Measurements from ENCODE around the gene CLSTN2. TPM values are rescaled to one million over a fixed set of nuclear protein-coding genes. Genes with fewer than 3 reads are reported as not detected.

The CLSTN2 gene
- total RNA-seq, 1 experiment from 2014 or later, result not detected

GRCh38 chr3:140375002-140375401 is 440.0 kb downstream of the CLSTN2 start:
- Histone ChIP-seq H3K4me3 (ENCODE audit: low read length) (no peak overlapping the region), H3K36me3 (ENCODE audit: low read depth, low read length) (no peaks in the 10 kb centered on the region), H3F3A (ENCODE audit: low read length, unreplicated experiment) (no peaks in the 10 kb centered on the region), H3K4me2 (ENCODE audit: low read length) (no peak overlapping the region), H3K27ac (ENCODE audit: low read length) (no peak overlapping the region), H3K79me2 (ENCODE audit: low read length) (no peaks in the 10 kb centered on the region), H3K9me3 (ENCODE audit: low read length) (no peaks in the 10 kb centered on the region), H3K4me1 (ENCODE audit: insufficient read depth, low read length) (no peaks in the 10 kb centered on the region), H3K9me2 (replicated peaks; ENCODE audit: low read length) (no peaks in the 10 kb centered on the region), H3K9ac (ENCODE audit: low read length) (no peak overlapping the region), H2AFZ (ENCODE audit: low read length) (no peak overlapping the region), H3K27me3 (ENCODE audit: low read length) (no peaks in the 10 kb centered on the region), H4K20me1 (ENCODE audit: low read length) (no peaks in the 10 kb centered on the region)
- ATAC-seq, result no peak
- ChIA-PET CTCF (no interaction called here), POLR2A (ENCODE audit: unreplicated experiment) (no interaction called here)
- no peak for TF ChIP-seq CTCF (conservative IDR thresholded peaks at IDR 0.05; ENCODE audit: low read depth, low read length)
- TF ChIP-seq EZH2phosphoT487 (IDR thresholded peaks at IDR 0.05; ENCODE audit: borderline replicate concordance, low read length), result no peak
- TF ChIP-seq EZH2 (IDR thresholded peaks at IDR 0.05; ENCODE audit: low read length, unreplicated experiment), result no peak
- BruUV-seq (replicated peaks), result no TSS peak
- intact Hi-C loops (cut with micrococcal nuclease), result no loop called here
- no peak for DNase-seq

DNA sequence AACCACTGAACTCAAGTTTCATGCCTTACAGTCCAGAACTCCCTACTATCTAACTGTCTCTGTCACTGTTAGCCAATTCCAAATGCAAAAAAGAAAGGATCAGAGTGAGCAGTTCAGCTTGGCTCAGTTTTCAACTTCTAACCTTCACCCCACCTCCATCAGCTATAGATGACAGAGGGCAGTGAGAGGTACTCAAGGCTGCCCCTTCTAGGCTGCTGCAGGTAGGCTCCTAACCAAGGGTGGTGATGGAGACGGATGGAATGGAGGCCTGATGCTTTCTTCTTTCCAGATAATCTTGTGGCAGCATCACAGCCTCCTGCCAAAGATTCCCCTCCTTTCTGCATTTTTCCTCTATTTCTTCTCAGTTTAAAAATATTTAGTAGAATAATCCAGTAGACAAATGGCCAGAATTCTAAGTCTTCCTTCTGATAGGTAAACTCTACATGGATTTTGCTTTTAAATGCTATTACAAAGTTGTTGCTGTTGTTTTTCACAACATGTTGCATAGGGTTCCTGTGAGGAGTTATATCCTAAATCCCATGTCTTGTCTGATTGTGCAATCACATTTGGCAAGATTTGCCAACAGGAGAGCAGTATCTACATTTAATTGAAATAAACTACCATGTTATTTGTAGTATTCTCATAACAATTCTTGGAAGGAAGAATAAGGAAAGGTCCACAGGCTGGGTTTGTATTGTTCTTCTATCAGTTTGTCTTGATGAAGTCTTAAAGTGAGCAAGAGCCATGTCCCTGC is 441.3 kb downstream of the CLSTN2 start:
- TF ChIP-seq CTCF (conservative IDR thresholded peaks at IDR 0.05; ENCODE audit: low read depth, low read length) (no peak), EZH2phosphoT487 (IDR thresholded peaks at IDR 0.05; ENCODE audit: borderline replicate concordance, low read length) (no peak), EZH2 (IDR thresholded peaks at IDR 0.05; ENCODE audit: low read length, unreplicated experiment) (no peak)

GRCh38 chr3:140377644-140378043 is 442.7 kb downstream of the CLSTN2 start:
- H3K4me3 ChIP-seq (ENCODE audit: low read length), result no peak overlapping the region
- H3F3A ChIP-seq (ENCODE audit: low read length, unreplicated experiment), result no peaks in the 10 kb centered on the region
- H3K4me2 ChIP-seq (ENCODE audit: low read length), result no peak overlapping the region
- H3K9me3 ChIP-seq (ENCODE audit: low read length), result no peaks in the 10 kb centered on the region
- no peak overlapping the region for H3K9ac ChIP-seq (ENCODE audit: low read length)
- no peak overlapping the region for H2AFZ ChIP-seq (ENCODE audit: low read length)
- no peaks in the 10 kb centered on the region for H4K20me1 ChIP-seq (ENCODE audit: low read length)
- POLR2A ChIA-PET (ENCODE audit: unreplicated experiment), result no interaction called here
- no peak for TF ChIP-seq EZH2 (IDR thresholded peaks at IDR 0.05; ENCODE audit: low read length, unreplicated experiment)
- TF ChIP-seq CTCF (conservative IDR thresholded peaks at IDR 0.05; ENCODE audit: low read depth, low read length), result no peak
- no peak for TF ChIP-seq EZH2phosphoT487 (IDR thresholded peaks at IDR 0.05; ENCODE audit: borderline replicate concordance, low read length)
- H3K4me1 ChIP-seq (ENCODE audit: insufficient read depth, low read length), result no peaks in the 10 kb centered on the region
- intact Hi-C loops (cut with micrococcal nuclease), result no loop called here
- H3K27me3 ChIP-seq (ENCODE audit: low read length), result no peaks in the 10 kb centered on the region
- no peaks in the 10 kb centered on the region for H3K79me2 ChIP-seq (ENCODE audit: low read length)
- no peaks in the 10 kb centered on the region for H3K36me3 ChIP-seq (ENCODE audit: low read depth, low read length)
- no TSS peak for BruUV-seq (replicated peaks)
- DNase-seq (no peak), ATAC-seq (no peak)
- CTCF ChIA-PET, result no interaction called here
- no peak overlapping the region for H3K27ac ChIP-seq (ENCODE audit: low read length)
- no peaks in the 10 kb centered on the region for H3K9me2 ChIP-seq (replicated peaks; ENCODE audit: low read length)

More for the DNA sequence above, 441.3 kb downstream of the CLSTN2 start:
- Histone ChIP-seq H3K9ac (ENCODE audit: low read length) (no peak overlapping the region), H4K20me1 (ENCODE audit: low read length) (no peaks in the 10 kb centered on the region), H3K9me3 (ENCODE audit: low read length) (no peaks in the 10 kb centered on the region), H3K27me3 (ENCODE audit: low read length) (no peaks in the 10 kb centered on the region), H2AFZ (ENCODE audit: low read length) (no peak overlapping the region), H3K79me2 (ENCODE audit: low read length) (no peaks in the 10 kb centered on the region), H3K4me1 (ENCODE audit: insufficient read depth, low read length) (no peaks in the 10 kb centered on the region), H3F3A (ENCODE audit: low read length, unreplicated experiment) (no peaks in the 10 kb centered on the region), H3K36me3 (ENCODE audit: low read depth, low read length) (no peaks in the 10 kb centered on the region), H3K9me2 (replicated peaks; ENCODE audit: low read length) (no peaks in the 10 kb centered on the region), H3K4me3 (ENCODE audit: low read length) (no peak overlapping the region), H3K27ac (ENCODE audit: low read length) (no peak overlapping the region), H3K4me2 (ENCODE audit: low read length) (no peak overlapping the region)
- no TSS peak for BruUV-seq (replicated peaks)
- DNase-seq (no peak), ATAC-seq (no peak)
- ChIA-PET POLR2A (ENCODE audit: unreplicated experiment) (no interaction called here), CTCF (no interaction called here)
- intact Hi-C loops (cut with micrococcal nuclease), result no loop called here

All from PC-3 (cell line).